ENCODE results near the gene ATG4D. TPM values are rescaled to one million over a fixed set of nuclear protein-coding genes. Genes with fewer than 3 reads are reported as not detected.
"Not testable (repeated sequence)": the region's sequence is repeated elsewhere in the genome, so short reads cannot be mapped to it uniquely, and the experiment has no call there.

Gene ATG4D
- polyA plus RNA-seq, 6 donors from 2014 or later = 1.7 to 20.7 (median 9.4) TPM

DNA sequence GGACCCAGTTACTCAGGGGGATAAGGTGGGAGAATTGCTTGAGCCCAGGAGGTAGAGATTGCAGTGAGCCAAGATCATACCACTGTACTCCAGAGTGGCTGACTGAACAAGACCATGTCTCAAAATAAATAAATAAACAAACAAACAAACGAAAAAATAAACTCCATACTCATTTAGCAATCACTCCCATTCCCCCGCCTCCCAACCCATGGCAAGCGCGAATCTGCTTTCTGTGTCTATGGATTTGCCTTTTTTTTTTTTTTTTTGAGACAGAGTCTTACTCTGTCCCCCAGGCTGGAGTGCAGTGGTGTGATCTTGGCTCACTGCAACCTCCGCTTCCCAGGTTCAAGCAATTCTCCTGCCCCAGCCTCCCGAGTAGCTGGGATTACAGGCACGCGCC, 16.8 kb upstream of the ATG4D start:
- not testable (repeated sequence) for ATAC-seq (ENCODE audit: low read depth in 2 of 2); H3K9me3 Mint-ChIP-seq; H3K36me3 Mint-ChIP-seq; H3K27me3 Mint-ChIP-seq; H3K27ac Mint-ChIP-seq; DNase-seq; H3K4me1 Mint-ChIP-seq; H3K4me3 Mint-ChIP-seq

DNA sequence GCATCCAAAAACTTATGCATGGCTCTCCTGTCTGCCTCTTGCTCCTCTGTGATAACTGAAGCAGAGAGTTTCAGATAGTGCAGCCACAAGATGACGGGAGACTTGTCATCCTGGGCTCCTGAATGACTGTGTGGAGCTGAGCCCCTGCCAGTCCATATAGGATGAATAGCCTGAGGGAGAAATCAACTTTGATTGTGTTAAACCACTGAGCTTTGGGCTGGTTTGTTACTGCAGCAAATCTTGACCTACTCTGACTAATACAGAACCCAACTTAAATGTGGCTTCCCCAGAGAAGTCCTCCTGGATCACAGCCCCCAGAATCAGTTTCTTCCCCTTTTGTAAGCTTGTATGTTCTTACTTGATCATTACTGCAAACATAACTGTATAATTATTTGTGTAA, 11.2 kb upstream of the ATG4D start:
- Mint-ChIP-seq H3K4me3 (no peak overlapping the region), H3K4me1 (no peaks in the 10 kb centered on the region), H3K9me3 (no peaks in the 10 kb centered on the region), H3K27ac (no peak overlapping the region), H3K27me3 (peaks cover 8 to 18% (median 8%) of the 10 kb centered on the region in 3 donors), H3K36me3 (peaks cover 0 to 4% of the 10 kb centered on the region in 2 donors)
- DNase-seq (no peak), ATAC-seq (ENCODE audit: low read depth in 2 of 2) (no peak)

DNA sequence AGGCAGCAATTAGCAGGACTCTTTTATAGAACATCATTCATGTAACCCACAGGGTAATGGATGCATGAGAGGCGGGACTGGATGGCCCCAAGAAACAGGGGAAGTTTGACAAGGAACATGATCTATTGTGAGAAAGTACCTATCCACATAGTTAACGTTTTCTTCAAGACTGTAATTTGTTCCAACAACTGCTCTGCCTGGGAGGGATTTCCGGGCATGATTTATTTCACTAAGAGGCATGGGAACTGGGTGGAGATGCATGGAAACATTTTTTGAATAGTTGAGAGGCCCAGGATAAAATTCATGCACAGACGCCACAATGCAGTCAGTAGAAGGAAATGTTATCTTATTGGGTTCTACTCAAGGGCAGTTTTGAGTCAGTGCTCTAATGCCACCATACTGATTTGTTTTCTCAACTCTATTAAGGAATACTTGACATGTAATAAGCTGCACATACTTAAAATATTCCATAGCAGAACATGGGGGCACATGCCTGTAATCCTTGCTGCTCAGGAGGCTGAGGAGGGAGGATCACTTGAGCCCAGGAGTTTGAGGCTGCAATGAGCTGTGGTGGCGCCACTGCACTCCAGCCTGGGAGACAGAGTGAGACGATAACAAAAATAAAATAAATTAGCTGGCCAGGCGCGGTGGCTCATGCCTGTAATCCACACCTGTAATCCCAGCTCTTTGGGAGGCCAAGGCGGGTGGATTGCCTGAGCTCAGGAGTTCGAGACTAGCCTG, 9.9 kb upstream of the ATG4D start:
- H3K4me3 Mint-ChIP-seq = peak overlapping the region in 1 of 8 donors; percentile 63
- DNase-seq (no peak), ATAC-seq (ENCODE audit: low read depth in 2 of 2) (no peak)
- H3K36me3 Mint-ChIP-seq = peaks cover 0 to 4% of the 10 kb centered on the region in 2 donors
- peaks cover 0 to 8% (median 0%) of the 10 kb centered on the region in 3 donors for H3K4me1 Mint-ChIP-seq
- peaks cover 9 to 23% (median 17%) of the 10 kb centered on the region in 3 donors for H3K27me3 Mint-ChIP-seq
- H3K9me3 Mint-ChIP-seq = no peaks in the 10 kb centered on the region
- no peak overlapping the region for H3K27ac Mint-ChIP-seq

DNA sequence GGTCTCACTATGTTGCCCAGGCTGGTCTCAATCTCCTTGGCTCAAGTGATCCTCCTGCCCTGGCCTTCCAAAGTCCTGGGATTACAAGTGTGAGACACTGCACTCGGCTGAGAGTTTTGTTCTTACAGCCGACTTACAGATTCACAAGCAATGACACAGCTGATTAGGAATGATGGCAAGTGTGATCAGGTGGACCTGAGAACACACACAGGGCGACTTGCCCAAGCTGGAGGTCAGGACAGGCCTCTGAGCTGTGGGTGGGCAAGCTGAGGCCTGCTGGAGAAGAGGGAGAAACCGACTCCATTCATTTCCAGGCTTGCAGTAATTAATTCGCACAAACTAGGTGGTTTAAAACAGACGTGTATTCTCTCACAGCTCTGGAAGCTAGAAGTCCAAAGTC, 8.1 kb upstream of the ATG4D start:
- H3K27me3 Mint-ChIP-seq = peaks cover 12 to 37% (median 28%) of the 10 kb centered on the region in 3 donors
- peaks cover 0 to 4% of the 10 kb centered on the region in 2 donors for H3K36me3 Mint-ChIP-seq
- H3K4me3 Mint-ChIP-seq = no peak overlapping the region
- ATAC-seq (ENCODE audit: low read depth in 2 of 2) (no peak), DNase-seq (no peak)
- H3K27ac Mint-ChIP-seq = no peak overlapping the region
- peaks cover 0 to 10% (median 0%) of the 10 kb centered on the region in 3 donors for H3K4me1 Mint-ChIP-seq
- H3K9me3 Mint-ChIP-seq = no peaks in the 10 kb centered on the region

DNA sequence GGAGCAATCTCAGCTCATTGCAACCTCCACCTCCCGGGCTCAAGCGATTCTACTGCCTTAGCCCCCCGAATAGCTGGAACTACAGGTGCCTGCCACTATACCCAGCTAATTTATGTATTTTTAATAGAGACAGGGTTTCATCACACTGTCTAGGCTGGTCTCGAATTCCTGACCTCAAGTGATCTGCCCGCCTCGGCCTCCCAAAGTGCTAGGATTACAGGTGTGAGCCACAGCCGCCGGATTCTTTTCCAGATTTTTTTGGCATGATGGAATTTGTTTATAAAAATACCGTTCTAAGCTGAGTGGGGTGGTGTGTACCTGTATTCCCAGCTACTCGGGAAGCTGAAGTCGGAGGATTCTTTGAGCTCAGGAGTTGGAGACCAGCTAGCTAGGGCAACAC, 6.0 kb upstream of the ATG4D start:
- Mint-ChIP-seq H3K4me3 (no peak overlapping the region), H3K27ac (no peak overlapping the region), H3K4me1 (peaks cover 0 to 10% (median 0%) of the 10 kb centered on the region in 3 donors), H3K27me3 (peaks cover 16 to 31% (median 30%) of the 10 kb centered on the region in 3 donors), H3K9me3 (no peaks in the 10 kb centered on the region), H3K36me3 (no peaks in the 10 kb centered on the region)
- DNase-seq (no peak), ATAC-seq (ENCODE audit: low read depth in 2 of 2) (no peak)

DNA sequence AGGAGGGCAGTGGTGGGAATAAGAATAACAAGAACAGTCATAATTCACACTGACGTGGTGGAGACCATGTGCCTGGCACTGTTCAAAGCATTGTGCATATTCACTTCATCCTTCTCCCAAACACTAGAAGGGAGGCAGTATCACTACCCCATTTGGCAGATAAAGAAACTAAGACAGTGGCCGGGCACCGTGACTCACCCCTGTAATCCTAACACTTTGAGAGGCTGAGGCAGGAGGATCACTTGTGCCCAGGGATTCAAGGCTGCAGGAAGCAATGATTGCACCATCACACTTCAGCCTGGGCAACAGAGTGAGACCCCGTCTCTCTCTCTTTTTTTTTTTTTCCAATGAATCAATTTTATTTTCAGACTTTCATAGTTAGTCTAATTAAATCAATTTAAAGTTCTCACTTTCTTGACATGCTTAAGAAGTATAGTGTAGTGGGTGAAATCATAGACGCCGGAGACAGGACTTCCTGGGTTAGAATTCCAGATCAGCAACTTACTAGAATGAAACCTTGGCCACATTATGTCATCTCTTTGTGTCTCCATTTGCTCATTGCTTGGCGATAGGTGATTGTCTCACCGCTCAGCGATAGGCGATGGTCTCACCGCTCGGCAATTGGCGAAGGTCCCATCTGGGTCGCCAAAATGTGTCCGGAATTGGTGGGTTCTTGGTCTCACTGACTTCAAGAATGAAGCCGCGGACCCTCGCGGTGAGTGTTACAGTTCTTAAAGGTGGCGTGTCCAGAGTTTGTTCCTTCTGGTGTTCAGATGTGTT, 5.3 kb upstream of the ATG4D start:
- no peaks in the 10 kb centered on the region for H3K36me3 Mint-ChIP-seq
- H3K4me3 Mint-ChIP-seq = peak overlapping the region in 3 of 8 donors; percentile 6 to 52 (median 43)
- no peaks in the 10 kb centered on the region for H3K9me3 Mint-ChIP-seq
- no peak for DNase-seq
- H3K27ac Mint-ChIP-seq = no peak overlapping the region
- ATAC-seq (ENCODE audit: low read depth in 2 of 2) = no peak
- H3K27me3 Mint-ChIP-seq = peaks cover 16 to 30% (median 27%) of the 10 kb centered on the region in 3 donors
- H3K4me1 Mint-ChIP-seq = peaks cover 0 to 12% (median 3%) of the 10 kb centered on the region in 3 donors

DNA sequence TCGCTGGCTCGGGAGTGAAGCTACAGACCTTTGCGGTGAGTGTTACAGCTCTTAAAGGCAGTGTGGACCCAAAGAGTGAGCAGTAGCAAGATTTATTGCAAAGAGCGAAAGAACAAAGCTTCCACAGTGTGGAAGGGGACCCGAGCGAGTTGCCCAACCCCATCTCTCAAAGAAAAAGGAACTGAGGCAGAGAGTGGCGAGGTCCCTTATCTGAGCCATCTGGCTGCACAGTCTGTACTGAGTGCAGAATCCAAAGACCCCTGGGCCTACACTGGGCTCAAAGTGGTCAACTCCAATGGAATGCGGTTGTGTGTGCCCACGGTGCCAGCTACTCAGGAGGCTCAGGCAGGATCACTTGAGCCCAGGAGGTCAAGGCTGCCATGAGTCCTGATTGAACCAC, 4.7 kb upstream of the ATG4D start:
- Mint-ChIP-seq H3K4me1 (peaks cover 0 to 13% (median 5%) of the 10 kb centered on the region in 3 donors), H3K4me3 (peak overlapping the region in 4 of 8 donors; percentile 6 to 52 (median 34)), H3K27me3 (peaks cover 16 to 30% (median 27%) of the 10 kb centered on the region in 3 donors)
- not testable (repeated sequence) for H3K36me3 Mint-ChIP-seq; H3K9me3 Mint-ChIP-seq; H3K27ac Mint-ChIP-seq; ATAC-seq (ENCODE audit: low read depth in 2 of 2); DNase-seq

DNA sequence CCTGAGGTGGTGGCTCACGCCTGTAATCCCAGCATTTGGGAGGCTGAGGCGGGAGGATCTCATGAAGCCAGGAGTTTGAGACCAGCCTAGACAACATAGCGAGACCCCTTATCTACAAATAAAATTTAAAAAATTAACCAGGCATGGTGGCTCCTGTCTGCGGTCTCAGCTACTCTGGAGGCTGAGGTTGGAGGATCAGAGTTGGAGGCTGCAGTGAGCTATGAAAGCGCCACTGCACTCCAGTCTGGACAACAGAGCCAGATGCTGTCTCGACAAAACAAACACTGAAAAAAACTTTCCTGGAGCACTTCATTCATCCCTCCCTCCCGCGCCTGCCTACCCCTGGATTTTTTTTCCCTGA, 665 bp upstream of the ATG4D start:
- H3K9me3 Mint-ChIP-seq = no peaks in the 10 kb centered on the region
- DNase-seq = no peak
- no peaks in the 10 kb centered on the region for H3K36me3 Mint-ChIP-seq
- peak overlapping the region in 5 of 6 donors; percentile 81 to 94 (median 83) for H3K27ac Mint-ChIP-seq
- peaks cover 4 to 27% (median 16%) of the 10 kb centered on the region in 3 donors for H3K4me1 Mint-ChIP-seq
- H3K27me3 Mint-ChIP-seq = peaks cover 8 to 21% (median 19%) of the 10 kb centered on the region in 3 donors
- H3K4me3 Mint-ChIP-seq = peak overlapping the region; percentile 81 to 92 (median 84)
- ATAC-seq (ENCODE audit: low read depth in 2 of 2) = no peak

DNA sequence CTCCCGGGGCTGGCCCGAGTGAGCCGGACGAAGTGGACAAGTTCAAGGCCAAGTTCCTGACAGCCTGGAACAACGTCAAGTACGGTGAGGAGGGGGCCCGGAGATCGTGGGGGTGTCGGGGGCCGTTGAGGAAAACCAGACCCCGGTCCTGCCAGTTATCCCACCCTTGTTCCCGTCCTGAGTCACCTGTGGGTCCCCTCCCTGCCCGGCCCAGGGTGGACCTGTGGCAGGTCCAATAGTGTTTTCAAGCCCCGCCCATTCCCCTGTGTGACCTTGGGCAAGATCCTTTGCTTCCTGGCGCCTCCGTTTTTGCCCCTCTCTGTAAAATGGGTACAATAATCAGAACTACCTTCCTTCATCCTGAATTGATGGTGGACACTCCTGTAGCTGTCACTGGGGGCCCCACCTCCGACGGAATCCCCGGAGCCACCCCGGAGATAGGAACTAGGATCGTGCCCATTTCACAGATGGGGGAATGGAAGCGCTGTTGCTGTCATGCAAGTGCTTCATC, 593 bp downstream of the ATG4D start:
- DNase-seq (no peak), ATAC-seq (ENCODE audit: low read depth in 2 of 2) (no peak)
- peak overlapping the region; percentile 82 to 93 (median 86) for H3K27ac Mint-ChIP-seq
- H3K4me3 Mint-ChIP-seq = peak overlapping the region; percentile 81 to 95 (median 85)
- H3K4me1 Mint-ChIP-seq = peaks cover 4 to 20% (median 16%) of the 10 kb centered on the region in 3 donors
- H3K9me3 Mint-ChIP-seq = no peaks in the 10 kb centered on the region
- H3K36me3 Mint-ChIP-seq = no peaks in the 10 kb centered on the region
- H3K27me3 Mint-ChIP-seq = peaks cover 4 to 13% (median 11%) of the 10 kb centered on the region in 3 donors

DNA sequence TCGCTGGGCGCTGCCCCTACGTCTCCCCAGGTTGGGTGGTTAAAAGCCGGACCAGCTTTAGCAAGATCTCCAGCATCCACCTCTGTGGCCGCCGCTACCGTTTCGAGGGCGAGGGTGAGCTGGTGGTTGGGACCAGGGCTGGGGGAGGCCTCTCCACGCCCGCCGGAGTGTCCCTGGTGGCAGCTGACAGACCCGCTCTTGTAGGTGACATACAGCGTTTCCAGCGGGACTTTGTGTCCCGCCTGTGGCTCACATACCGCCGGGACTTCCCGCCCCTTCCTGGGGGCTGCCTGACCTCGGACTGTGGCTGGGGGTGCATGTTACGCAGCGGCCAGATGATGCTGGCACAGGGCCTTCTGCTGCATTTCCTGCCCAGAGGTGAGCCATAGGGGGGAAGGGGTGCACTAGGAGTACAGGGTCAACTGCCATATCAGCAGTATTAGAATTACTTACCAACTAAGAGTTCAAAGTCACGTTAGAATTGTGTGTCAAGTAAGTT, 1.1 kb downstream of the ATG4D start:
- Mint-ChIP-seq H3K4me3 (peak overlapping the region; percentile 81 to 95 (median 85)), H3K27me3 (peaks cover 4 to 10% (median 8%) of the 10 kb centered on the region in 3 donors), H3K27ac (peak overlapping the region in 4 of 6 donors; percentile 57 to 87 (median 84)), H3K36me3 (no peaks in the 10 kb centered on the region), H3K4me1 (peaks cover 4 to 20% (median 16%) of the 10 kb centered on the region in 3 donors), H3K9me3 (no peaks in the 10 kb centered on the region)
- ATAC-seq (ENCODE audit: low read depth in 2 of 2) (no peak), DNase-seq (no peak)

DNA sequence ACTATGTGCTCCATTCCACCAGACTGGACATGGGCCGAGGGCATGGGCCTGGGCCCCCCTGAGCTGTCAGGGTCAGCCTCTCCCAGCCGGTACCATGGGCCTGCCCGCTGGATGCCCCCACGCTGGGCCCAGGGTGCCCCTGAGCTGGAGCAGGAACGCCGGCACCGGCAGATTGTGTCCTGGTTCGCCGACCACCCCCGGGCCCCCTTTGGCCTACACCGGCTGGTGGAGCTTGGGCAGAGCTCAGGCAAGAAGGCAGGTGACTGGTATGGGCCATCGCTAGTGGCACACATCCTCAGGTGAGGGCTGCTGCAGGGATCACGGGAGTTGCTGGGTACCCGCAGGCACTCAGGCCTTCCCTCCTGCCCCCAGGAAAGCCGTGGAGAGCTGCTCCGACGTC, 3.1 kb downstream of the ATG4D start:
- Mint-ChIP-seq H3K27me3 (no peaks in the 10 kb centered on the region), H3K9me3 (no peaks in the 10 kb centered on the region), H3K4me3 (peak overlapping the region in 1 of 8 donors; percentile 69), H3K36me3 (no peaks in the 10 kb centered on the region), H3K27ac (no peak overlapping the region), H3K4me1 (peaks cover 4 to 31% (median 16%) of the 10 kb centered on the region in 3 donors)
- ATAC-seq (ENCODE audit: low read depth in 2 of 2) (no peak), DNase-seq (no peak)

DNA sequence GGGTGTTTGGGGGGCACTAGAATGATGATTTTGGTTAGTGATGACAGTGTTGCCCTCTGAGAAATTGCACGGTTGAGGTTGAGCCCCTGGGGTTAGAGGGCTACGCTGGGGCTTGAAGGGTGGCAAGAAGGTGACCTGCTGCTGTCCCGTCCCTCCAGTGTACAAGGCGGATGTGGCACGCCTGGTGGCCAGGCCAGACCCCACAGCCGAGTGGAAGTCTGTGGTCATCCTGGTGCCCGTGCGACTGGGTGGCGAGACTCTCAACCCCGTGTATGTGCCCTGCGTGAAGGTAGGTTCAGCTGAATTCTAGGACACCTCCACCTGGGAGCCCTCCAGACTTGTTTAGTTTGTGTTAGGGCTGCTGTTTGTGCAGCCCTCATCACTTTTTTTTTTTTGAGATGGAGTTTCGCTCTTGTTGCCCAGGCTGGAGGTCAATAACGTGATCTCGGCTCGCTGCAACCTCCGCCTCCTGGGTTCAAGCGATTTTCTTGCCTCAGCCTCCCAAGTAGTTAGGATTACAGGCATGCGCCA, 5.1 kb downstream of the ATG4D start:
- no peak for DNase-seq
- no peak overlapping the region for H3K27ac Mint-ChIP-seq
- peaks cover 20 to 44% (median 24%) of the 10 kb centered on the region in 3 donors for H3K4me1 Mint-ChIP-seq
- H3K9me3 Mint-ChIP-seq = no peaks in the 10 kb centered on the region
- H3K27me3 Mint-ChIP-seq = no peaks in the 10 kb centered on the region
- H3K36me3 Mint-ChIP-seq = no peaks in the 10 kb centered on the region
- no peak for ATAC-seq (ENCODE audit: low read depth in 2 of 2)
- H3K4me3 Mint-ChIP-seq = peak overlapping the region in 2 of 8 donors; percentile 35 to 36

DNA sequence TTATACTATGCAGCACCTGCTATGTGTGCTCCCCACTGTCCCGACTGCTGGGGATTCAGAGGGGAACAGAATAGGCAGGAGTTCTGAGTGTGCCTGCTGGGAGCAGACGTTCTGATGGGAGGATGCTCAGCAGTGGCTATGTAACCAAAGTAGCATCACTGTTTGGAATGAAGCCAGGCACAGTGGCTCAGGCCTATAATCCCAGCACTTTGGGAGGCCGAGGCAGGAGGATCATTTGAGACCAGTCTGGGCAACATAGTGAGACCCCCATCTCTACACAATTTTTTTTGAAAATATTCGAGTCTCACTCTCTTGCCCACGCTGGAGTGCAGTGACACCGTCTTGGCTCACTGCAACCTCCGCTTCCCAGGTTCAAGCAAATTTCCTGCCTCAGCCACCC, 6.0 kb downstream of the ATG4D start:
- H3K9me3 Mint-ChIP-seq = no peaks in the 10 kb centered on the region
- H3K4me3 Mint-ChIP-seq = peak overlapping the region in 1 of 8 donors; percentile 36
- ATAC-seq (ENCODE audit: low read depth in 2 of 2) = no peak
- H3K36me3 Mint-ChIP-seq = no peaks in the 10 kb centered on the region
- no peak overlapping the region for H3K27ac Mint-ChIP-seq
- H3K27me3 Mint-ChIP-seq = no peaks in the 10 kb centered on the region
- no peak for DNase-seq
- H3K4me1 Mint-ChIP-seq = peaks cover 25 to 49% (median 28%) of the 10 kb centered on the region in 3 donors
